Activated B cell treated with CpG ODN at 0.5 μM for 24 hours (primary cell): ENCODE measurements around the gene TBC1D25. TPM values are rescaled to one million over a fixed set of nuclear protein-coding genes. Genes with fewer than 3 reads are reported as not detected.

Experiments used
- ATAC-seq: fragments of 200-7000 bp; cut with Tn5 transposase; one replicate; pipeline ENCODE4 v1.10.0; 2021; ENCODE audit warnings: low read depth, mild to moderate bottlenecking, moderate library complexity
- CTCF ChIA-PET: fragments of 350-600 bp; sonication (Branson Sonifier 250); formaldehyde crosslinking; loops from one replicate; lab custom pipeline; 2021; ENCODE audit warnings: antibody characterized with exemption; lab: Charles Lee
- POLR2A ChIA-PET: fragments of 350-600 bp; sonication (Branson Sonifier 250); formaldehyde crosslinking; loops from one replicate; lab custom pipeline; 2021; ENCODE audit warnings: antibody characterized with exemption; lab: Charles Lee
- DNase-seq: peaks from one replicate; pipeline ENCODE4 v3.0.0; 2022
- H3K27ac Mint-ChIP-seq: one replicate; pipeline ENCODE4 v1.8.0; 2020; ENCODE audit warnings: mixed read lengths
- H3K27me3 Mint-ChIP-seq: one replicate; pipeline ENCODE4 v1.8.0; 2021; ENCODE audit warnings: mixed read lengths
- H3K36me3 Mint-ChIP-seq: one replicate; pipeline ENCODE4 v1.8.0; 2021; ENCODE audit warnings: low read depth, mixed read lengths
- H3K4me1 Mint-ChIP-seq: one replicate; pipeline ENCODE4 v1.8.0; 2021; ENCODE audit warnings: mixed read lengths
- H3K4me3 Mint-ChIP-seq: one replicate; pipeline ENCODE4 v1.8.0; 2020; ENCODE audit warnings: mild to moderate bottlenecking, mixed read lengths
- H3K9me3 Mint-ChIP-seq: one replicate; pipeline ENCODE4 v1.8.0; 2020; ENCODE audit warnings: mixed read lengths
- CTCF ChIP-seq: fragments of 200-600 bp; IDR thresholded peaks from one replicate; pipeline ENCODE4 v1.8.0; 2022; ENCODE audit warnings: antibody characterized with exemption, mild to moderate bottlenecking
- intact Hi-C: fragments of 100-400 bp; cut with micrococcal nuclease; formaldehyde crosslinking; loops from one replicate; pipeline ENCODE4 v1.15.1; 2024
- total RNA-seq: library from RNA; stranded (reverse); gene quantifications from 2 replicates; pipeline ENCODE4 v1.2.3, GENCODE V29; 2022

Gene TBC1D25
- total RNA-seq, 1 donor from 2014 or later: 16.4 TPM

- CTCF ChIA-PET: no interaction called here
- Mint-ChIP-seq H3K4me3 (no peak overlapping the region), H3K27ac (no peak overlapping the region), H3K27me3 (no peaks in the 10 kb centered on the region), H3K4me1 (no peaks in the 10 kb centered on the region), H3K9me3 (no peaks in the 10 kb centered on the region), H3K36me3 (peaks cover under 1% of the 10 kb centered on the region)
- ATAC-seq (no peak), DNase-seq (no peak)
- intact Hi-C loops: loop anchor here (5.0 kb wide), 1 partner anchor 660 kb away; no protein-coding TSS in a partner anchor
- TF ChIP-seq CTCF: no peak
- POLR2A ChIA-PET: no interaction called here
Observed at GRCh38 chrX:48492293-48492910, 47.1 kb upstream of the TBC1D25 start.

- no peak overlapping the region for H3K27ac Mint-ChIP-seq
- ATAC-seq: peak; percentile 31
- no peaks in the 10 kb centered on the region for H3K4me1 Mint-ChIP-seq
- ChIA-PET CTCF (interaction anchor here (1.1 to 1.5 kb wide), 2 partner anchors 662 to 665 kb away, joined by 5 to 6 read pairs; no protein-coding TSS in a partner anchor), POLR2A (interaction anchor here (0.9 kb wide), 1 partner anchor 1304 kb away, joined by 4 read pairs; no protein-coding TSS in a partner anchor)
- TF ChIP-seq CTCF: no peak
- no peak for DNase-seq
- intact Hi-C loops: loop anchor here (1.0 to 5.0 kb wide), 2 partner anchors 640 to 662 kb away; no protein-coding TSS in a partner anchor
- no peaks in the 10 kb centered on the region for H3K9me3 Mint-ChIP-seq
- H3K36me3 Mint-ChIP-seq: no peaks in the 10 kb centered on the region
- no peak overlapping the region for H3K4me3 Mint-ChIP-seq
- H3K27me3 Mint-ChIP-seq: peaks cover 2% of the 10 kb centered on the region
Observed at GRCh38 chrX:48493890-48494364, 45.6 kb upstream of the TBC1D25 start.

- no peaks in the 10 kb centered on the region for H3K36me3 Mint-ChIP-seq
- H3K4me1 Mint-ChIP-seq: no peaks in the 10 kb centered on the region
- DNase-seq (no peak), ATAC-seq (no peak)
- peaks cover 2% of the 10 kb centered on the region for H3K27me3 Mint-ChIP-seq
- CTCF ChIA-PET: no interaction called here
- H3K9me3 Mint-ChIP-seq: no peaks in the 10 kb centered on the region
- intact Hi-C loops: no loop called here
- TF ChIP-seq CTCF: no peak
- POLR2A ChIA-PET: interaction anchor here (0.6 kb wide), 1 partner anchor 54 kb away, joined by 3 read pairs; no protein-coding TSS in a partner anchor
- no peak overlapping the region for H3K4me3 Mint-ChIP-seq
- no peak overlapping the region for H3K27ac Mint-ChIP-seq
Observed at GRCh38 chrX:48496660-48497059, 42.9 kb upstream of the TBC1D25 start.

- TF ChIP-seq CTCF: no peak
- ATAC-seq (no peak), DNase-seq (no peak)
- intact Hi-C loops: no loop called here
- Mint-ChIP-seq H3K9me3 (no peaks in the 10 kb centered on the region), H3K27me3 (peaks cover 2% of the 10 kb centered on the region), H3K4me3 (no peak overlapping the region), H3K27ac (no peak overlapping the region), H3K4me1 (no peaks in the 10 kb centered on the region), H3K36me3 (no peaks in the 10 kb centered on the region)
- ChIA-PET POLR2A (no interaction called here), CTCF (interaction anchor here (0.6 kb wide), 1 partner anchor 662 kb away, joined by 3 read pairs; no protein-coding TSS in a partner anchor)
Observed at GRCh38 chrX:48497871-48498270, 41.6 kb upstream of the TBC1D25 start.

- no peak for ATAC-seq
- Mint-ChIP-seq H3K4me3 (no peak overlapping the region), H3K36me3 (no peaks in the 10 kb centered on the region), H3K4me1 (no peaks in the 10 kb centered on the region), H3K27me3 (peaks cover 2% of the 10 kb centered on the region), H3K9me3 (no peaks in the 10 kb centered on the region), H3K27ac (no peak overlapping the region)
- ChIA-PET POLR2A (no interaction called here), CTCF (no interaction called here)
- intact Hi-C loops: no loop called here
- no peak for DNase-seq
- TF ChIP-seq CTCF: no peak
Observed at GRCh38 chrX:48498374-48498809, 41.1 kb upstream of the TBC1D25 start.
